ENCODE data around the gene RFC3. TPM values are rescaled to one million over a fixed set of nuclear protein-coding genes. Genes with fewer than 3 reads are reported as not detected.

Gene RFC3
- total RNA-seq, 1 experiment from 2014 or later: 59.2 TPM

DNA sequence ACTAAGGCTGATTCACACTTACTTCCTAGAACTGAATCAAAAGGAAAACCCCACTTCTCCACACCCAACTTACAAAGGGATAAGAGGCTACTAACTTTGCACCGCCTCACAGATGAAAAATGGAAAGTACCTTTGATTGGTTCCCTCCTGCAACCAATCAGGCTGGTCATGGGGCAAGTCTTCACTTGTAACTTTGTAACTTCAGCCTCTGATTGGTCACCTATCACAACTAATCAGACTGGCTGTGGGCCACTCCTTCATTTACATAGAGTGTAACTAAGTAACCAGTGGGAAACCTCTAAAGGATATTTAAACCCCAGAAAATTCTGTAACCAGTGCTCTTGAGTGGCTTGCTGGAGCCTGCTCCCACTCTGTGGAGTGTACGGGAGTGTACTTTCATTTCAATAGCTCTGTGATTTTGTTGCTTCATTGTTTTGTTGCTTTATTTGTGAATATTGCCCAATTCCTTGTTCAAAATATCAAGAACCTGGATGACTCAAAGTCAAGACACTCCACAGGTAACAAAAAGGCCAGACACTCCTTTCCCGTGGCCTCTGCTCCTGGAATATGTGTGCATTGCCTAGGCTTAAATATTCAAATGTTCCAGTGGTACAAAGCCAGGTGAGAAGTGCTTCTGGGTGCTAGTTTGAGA is 50.5 kb downstream of the RFC3 start:
- H2BK20ac ChIP-seq (ENCODE audit: low read depth, low read length, poor library complexity, severe bottlenecking): no peak overlapping the region
- no peaks in the 10 kb centered on the region for H3K79me2 ChIP-seq (ENCODE audit: insufficient read depth, low read length)
- H3K23ac ChIP-seq (ENCODE audit: insufficient read length, low read depth, low read length): no peak overlapping the region
- WGBS (ENCODE audit: extremely low coverage, insufficient read length, low lambda C conversion rate): no CpG with 5 or more reads among the region's 3 CpGs
- no peak overlapping the region for H3K4ac ChIP-seq (ENCODE audit: low read depth, low read length)
- H3K9me3 ChIP-seq (ENCODE audit: control insufficient read depth, low read depth, low read length): no peaks in the 10 kb centered on the region
- H3K27ac ChIP-seq (ENCODE audit: insufficient read length, low read depth, low read length): no peak overlapping the region
- no peaks in the 10 kb centered on the region for H3K79me1 ChIP-seq (ENCODE audit: insufficient read depth, low read depth, low read length, poor library complexity, severe bottlenecking)
- H3T11ph ChIP-seq (ENCODE audit: low read length): no peak overlapping the region
- no peak overlapping the region for H4K91ac ChIP-seq (ENCODE audit: insufficient read length, low read depth, low read length)
- TF ChIP-seq, protein P1, sequence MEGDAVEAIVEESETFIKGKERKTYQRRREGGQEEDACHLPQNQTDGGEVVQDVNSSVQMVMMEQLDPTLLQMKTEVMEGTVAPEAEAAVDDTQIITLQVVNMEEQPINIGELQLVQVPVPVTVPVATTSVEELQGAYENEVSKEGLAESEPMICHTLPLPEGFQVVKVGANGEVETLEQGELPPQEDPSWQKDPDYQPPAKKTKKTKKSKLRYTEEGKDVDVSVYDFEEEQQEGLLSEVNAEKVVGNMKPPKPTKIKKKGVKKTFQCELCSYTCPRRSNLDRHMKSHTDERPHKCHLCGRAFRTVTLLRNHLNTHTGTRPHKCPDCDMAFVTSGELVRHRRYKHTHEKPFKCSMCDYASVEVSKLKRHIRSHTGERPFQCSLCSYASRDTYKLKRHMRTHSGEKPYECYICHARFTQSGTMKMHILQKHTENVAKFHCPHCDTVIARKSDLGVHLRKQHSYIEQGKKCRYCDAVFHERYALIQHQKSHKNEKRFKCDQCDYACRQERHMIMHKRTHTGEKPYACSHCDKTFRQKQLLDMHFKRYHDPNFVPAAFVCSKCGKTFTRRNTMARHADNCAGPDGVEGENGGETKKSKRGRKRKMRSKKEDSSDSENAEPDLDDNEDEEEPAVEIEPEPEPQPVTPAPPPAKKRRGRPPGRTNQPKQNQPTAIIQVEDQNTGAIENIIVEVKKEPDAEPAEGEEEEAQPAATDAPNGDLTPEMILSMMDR (conservative IDR thresholded peaks at IDR 0.05): no peak
- H4K5ac ChIP-seq (ENCODE audit: insufficient read length, low read depth, low read length): no peak overlapping the region
- H3K4me1 ChIP-seq (ENCODE audit: insufficient read depth, low read length): no peaks in the 10 kb centered on the region
- H3K23me2 ChIP-seq (ENCODE audit: insufficient read length, low read depth, low read length, poor library complexity, severe bottlenecking): no peaks in the 10 kb centered on the region
- no peaks in the 10 kb centered on the region for H4K20me1 ChIP-seq (ENCODE audit: control insufficient read depth, insufficient read depth, insufficient read length)
- H3K56ac ChIP-seq (ENCODE audit: insufficient read length, low read depth, low read length): no peak overlapping the region
- H2BK5ac ChIP-seq (ENCODE audit: insufficient read length, low read length): no peak overlapping the region
- Mint-ChIP-seq H3K4me3 (no peak overlapping the region), H3K36me3 (ENCODE audit: insufficient read depth in 1 of 3, low read depth in 3 of 3) (peaks cover 0 to 8% (median 7%) of the 10 kb centered on the region in 3 experiments; a peak in 5 of 7 replicates), H3K9me3 (no peaks in the 10 kb centered on the region), H3K27me3 (ENCODE audit: low read depth) (no peaks in the 10 kb centered on the region), H3K27ac (no peak overlapping the region), H3K4me1 (no peaks in the 10 kb centered on the region)
- H4K8ac ChIP-seq (replicated peaks; ENCODE audit: insufficient read length, low read depth, low read length): no peak overlapping the region
- no peak overlapping the region for H2BK12ac ChIP-seq (ENCODE audit: insufficient read length, low read depth, low read length)
- no peak overlapping the region for H2BK15ac ChIP-seq (ENCODE audit: low read depth, low read length)
- H3K18ac ChIP-seq (ENCODE audit: insufficient read length, low read depth, low read length): no peak overlapping the region
- DNase-seq: no peak
- H3K27me3 ChIP-seq (ENCODE audit: insufficient read depth, low read length): no peaks in the 10 kb centered on the region
- H3K9ac ChIP-seq (ENCODE audit: extremely low read depth, insufficient read length, low read length): no peak overlapping the region
- H3K4me2 ChIP-seq (ENCODE audit: insufficient read depth, insufficient read length, low read length): no peak overlapping the region
- no peak overlapping the region for H2AK5ac ChIP-seq (ENCODE audit: insufficient read length, low read length)
- no peak overlapping the region for H2AFZ ChIP-seq (ENCODE audit: low read length)
- no peak overlapping the region for H3K14ac ChIP-seq (ENCODE audit: insufficient read depth, low read length)
- H2BK120ac ChIP-seq (ENCODE audit: low read depth, low read length, poor library complexity, severe bottlenecking): no peak overlapping the region

Measured in H9 (cell line).